Measurements from ENCODE around the gene STRN4. TPM values are rescaled to one million over a fixed set of nuclear protein-coding genes. Genes with fewer than 3 reads are reported as not detected.

Gene STRN4
- total RNA-seq, 1 experiment from 2014 or later, result 107 TPM

- no peak overlapping the region for H2AFZ ChIP-seq (ENCODE audit: low read depth, low read length, poor library complexity, severe bottlenecking)
- no peak overlapping the region for H3K4me2 ChIP-seq (ENCODE audit: low read length)
- ATAC-seq (no peak), DNase-seq (ENCODE audit: low read depth, low spot score) (no peak)
- ChIA-PET POLR2A (interaction anchor here (1.1 kb wide), 1 partner anchor 12 kb away, joined by 3 read pairs; no protein-coding TSS in a partner anchor), CTCF (interaction anchor here (0.8 to 0.9 kb wide), 2 partner anchors 14 to 18 kb away, joined by 3 read pairs; no protein-coding TSS in a partner anchor), RAD21 (ENCODE audit: low non-redundant PET in 1 of 2, low total read pairs in 2 of 2, uncharacterized antibody in 2 of 2, unreplicated experiment in 2 of 2) (no interaction called here)
- H3K9me3 ChIP-seq (ENCODE audit: control insufficient read depth in 1 of 2, insufficient read depth in 1 of 2, low read depth in 1 of 2, low read length in 2 of 2), result no peaks in the 10 kb centered on the region
- peaks cover 14% of the 10 kb centered on the region; the same call in 1 of the 2 replicates for H3K79me2 ChIP-seq (ENCODE audit: insufficient read depth, low read length)
- peaks cover 4 to 11% of the 10 kb centered on the region in 2 experiments; a peak in 3 of 4 replicates for H3K4me1 ChIP-seq (ENCODE audit: control insufficient read depth in 1 of 2, insufficient read depth in 2 of 2, low read length in 2 of 2)
- no peaks in the 10 kb centered on the region for H3K9me2 ChIP-seq (ENCODE audit: insufficient read depth)
- intact Hi-C loops (cut with micrococcal nuclease), result no loop called here
- H3K36me3 ChIP-seq (ENCODE audit: control insufficient read depth in 1 of 2, insufficient read depth in 2 of 2, low read length in 2 of 2), result peaks cover 21 to 23% of the 10 kb centered on the region in 2 experiments
- 0 out of 2 replicates have a peak, but pooled peaks cover 7% of the 10 kb centered on the region for H4K20me1 ChIP-seq (ENCODE audit: insufficient read depth)
- no peak overlapping the region for H3K4me3 ChIP-seq (replicated peaks in 1 of 2; ENCODE audit: low read depth in 1 of 2, low read length in 2 of 2)
- BruUV-seq (replicated peaks), result no TSS peak
- H3K9ac ChIP-seq (ENCODE audit: low read length), result no peak overlapping the region
- no peaks in the 10 kb centered on the region for H3K27me3 ChIP-seq (ENCODE audit: insufficient read depth, low read length)
- H3K27ac ChIP-seq (ENCODE audit: low read depth, low read length), result no peak overlapping the region
- TF ChIP-seq CTCF (IDR thresholded peaks at IDR 0.05 in 2 of 3, conservative IDR thresholded peaks at IDR 0.05 in 1 of 3; ENCODE audit: borderline replicate concordance in 1 of 3, insufficient read depth in 1 of 3, low read depth in 2 of 3, low read length in 2 of 3) (no peak), SIN3A (IDR thresholded peaks at IDR 0.05; ENCODE audit: low read depth) (no peak), REST (IDR thresholded peaks at IDR 0.05; ENCODE audit: low read depth) (no peak), CEBPB (IDR thresholded peaks at IDR 0.05; ENCODE audit: low read depth) (no peak), POLR2AphosphoS5 (IDR thresholded peaks at IDR 0.05; ENCODE audit: low read depth, low read length) (no peak), CBX3 (IDR thresholded peaks at IDR 0.05; ENCODE audit: low read depth) (no peak), ATF3 (IDR thresholded peaks at IDR 0.05) (no peak), RAD21 (IDR thresholded peaks at IDR 0.05; ENCODE audit: low read depth) (no peak), TCF7L2 (IDR thresholded peaks at IDR 0.05; ENCODE audit: borderline replicate concordance, extremely low read depth, insufficient read depth, insufficient read length) (no peak), EZH2 (IDR thresholded peaks at IDR 0.05) (no peak), EGR1 (IDR thresholded peaks at IDR 0.05; ENCODE audit: low read depth) (no peak), SRF (IDR thresholded peaks at IDR 0.05; ENCODE audit: low read depth) (no peak), JUND (IDR thresholded peaks at IDR 0.05) (no peak), POLR2A (IDR thresholded peaks at IDR 0.05; ENCODE audit: borderline replicate concordance, extremely low read depth, insufficient read depth, insufficient read length) (no peak), SP1 (IDR thresholded peaks at IDR 0.05; ENCODE audit: low read depth) (no peak), YY1 (IDR thresholded peaks at IDR 0.05; ENCODE audit: extremely low read depth, insufficient replicate concordance, low read depth, low read length) (no peak), EZH2phosphoT487 (IDR thresholded peaks at IDR 0.05; ENCODE audit: borderline replicate concordance) (no peak), ZBTB33 (IDR thresholded peaks at IDR 0.05; ENCODE audit: extremely low read depth, insufficient replicate concordance, low read length) (no peak), ZFX (IDR thresholded peaks at IDR 0.05) (no peak)
These were observed 26.1 kb upstream of the STRN4 start for GRCh38 chr19:46772170-46773017.
